Measurements from ENCODE around the gene RBBP7.
A peak's percentile ranks its signal among the peaks of the same experiment; 100 is the strongest.

The RBBP7 gene

DNA sequence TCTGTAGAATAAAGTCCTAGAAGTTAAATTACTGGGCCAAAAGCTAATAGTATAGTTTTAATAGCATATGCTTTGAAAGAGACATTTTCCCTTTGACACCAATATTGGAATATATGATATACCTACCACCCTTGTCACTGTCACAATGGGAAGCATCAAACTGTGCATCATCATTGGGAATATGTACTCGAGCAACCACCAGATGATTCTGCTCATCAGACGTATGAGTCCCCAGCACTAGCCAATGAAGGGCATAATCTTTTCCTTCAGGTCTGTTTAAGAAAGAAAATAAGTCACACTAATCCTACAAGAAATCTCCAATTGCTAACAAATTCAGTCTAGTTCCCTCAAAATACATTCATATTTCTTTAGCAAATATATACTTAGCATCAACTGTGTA lies 7.3 kb downstream of the RBBP7 start:
- DNase-seq (ENCODE audit: low read depth) = no peak

DNA sequence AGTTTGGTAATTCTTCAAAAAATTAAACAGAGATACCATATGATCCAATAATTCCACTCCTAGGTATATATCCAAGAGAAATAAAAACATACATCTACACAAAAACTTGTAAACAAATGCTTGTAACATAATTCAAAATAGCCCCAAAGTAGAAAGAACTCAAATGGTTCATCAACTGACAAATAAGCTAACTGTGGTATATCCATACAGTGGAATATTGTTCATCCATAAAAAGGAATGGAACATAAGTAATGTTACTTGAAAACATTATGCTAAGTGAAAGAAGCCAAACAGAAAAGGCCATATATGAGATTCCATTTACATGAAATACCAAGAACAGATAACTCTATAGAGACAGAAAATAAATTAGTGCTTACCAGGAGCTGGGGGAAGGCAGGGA lies 13.4 kb downstream of the RBBP7 start:
- DNase-seq (ENCODE audit: low read depth) = no peak

DNA sequence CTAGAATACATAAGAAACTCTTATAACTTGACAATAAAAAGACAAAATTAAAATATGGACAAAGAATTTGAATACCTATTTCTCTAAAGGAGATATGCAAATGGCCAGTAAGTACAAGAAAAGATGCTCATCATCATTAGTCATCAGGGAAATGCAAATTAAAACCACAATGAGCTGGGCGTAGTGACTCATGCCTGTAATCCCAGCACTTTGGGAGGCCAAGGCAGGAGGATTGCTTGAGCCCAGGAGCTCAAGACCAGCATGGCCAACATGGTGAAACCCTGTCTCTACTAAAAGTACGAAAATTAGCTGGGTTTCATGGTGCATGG lies 14.1 kb downstream of the RBBP7 start:
- DNase-seq (ENCODE audit: low read depth) = peak; percentile 18

DNA sequence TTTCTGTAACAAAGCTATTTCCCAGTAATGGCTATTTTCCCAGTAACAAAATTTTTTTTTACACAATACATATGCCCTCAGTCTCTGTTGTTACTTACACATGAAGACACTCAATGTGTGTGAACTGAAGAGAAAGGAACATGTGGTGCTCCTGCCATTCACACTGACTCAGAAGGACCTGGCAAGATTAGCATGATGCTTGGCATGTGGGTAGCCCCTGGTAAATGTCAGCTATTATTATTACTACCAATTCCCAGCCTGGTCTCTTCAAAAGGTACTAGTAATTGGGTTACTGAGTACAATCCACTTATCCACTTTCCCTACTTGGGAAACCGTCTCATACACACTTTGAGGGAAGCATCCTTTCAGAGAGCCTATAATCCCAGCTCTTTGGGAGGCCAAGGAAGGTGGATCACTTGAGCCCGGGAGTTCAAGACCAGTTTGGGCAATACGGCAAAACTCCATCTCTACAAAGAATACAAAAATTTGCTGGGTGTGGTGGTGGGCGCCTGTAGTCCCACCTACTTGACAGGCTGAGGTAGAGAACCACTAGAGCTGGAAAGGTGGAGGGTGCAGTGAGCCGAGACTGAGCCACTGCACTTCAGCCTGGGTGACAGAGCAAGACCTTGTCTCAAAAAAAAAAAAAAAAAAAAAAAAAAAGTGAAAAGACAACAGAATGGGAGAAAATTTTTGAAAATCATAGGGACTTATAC lies 14.6 kb downstream of the RBBP7 start:
- no peak for DNase-seq (ENCODE audit: low read depth)

DNA sequence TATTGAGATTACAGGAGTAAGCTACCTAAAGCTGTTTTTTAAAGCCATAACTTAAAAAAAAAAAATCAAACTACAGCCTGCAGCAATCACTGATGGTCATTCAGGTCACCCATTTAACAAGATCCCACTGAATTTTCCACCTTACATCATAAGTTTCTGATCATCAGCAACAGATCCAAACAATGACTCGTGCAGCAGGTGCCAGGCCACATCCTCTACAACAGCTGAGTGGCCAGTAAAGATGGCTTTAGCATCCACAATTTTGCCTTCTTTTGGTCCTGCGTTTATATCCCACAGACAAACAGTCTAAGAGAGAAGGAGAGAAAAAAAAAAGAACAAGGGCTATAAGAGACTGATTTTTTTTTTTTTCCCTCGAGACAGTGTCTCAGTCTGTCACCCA lies 16.6 kb downstream of the RBBP7 start:
- DNase-seq (ENCODE audit: low read depth) = no peak

DNA sequence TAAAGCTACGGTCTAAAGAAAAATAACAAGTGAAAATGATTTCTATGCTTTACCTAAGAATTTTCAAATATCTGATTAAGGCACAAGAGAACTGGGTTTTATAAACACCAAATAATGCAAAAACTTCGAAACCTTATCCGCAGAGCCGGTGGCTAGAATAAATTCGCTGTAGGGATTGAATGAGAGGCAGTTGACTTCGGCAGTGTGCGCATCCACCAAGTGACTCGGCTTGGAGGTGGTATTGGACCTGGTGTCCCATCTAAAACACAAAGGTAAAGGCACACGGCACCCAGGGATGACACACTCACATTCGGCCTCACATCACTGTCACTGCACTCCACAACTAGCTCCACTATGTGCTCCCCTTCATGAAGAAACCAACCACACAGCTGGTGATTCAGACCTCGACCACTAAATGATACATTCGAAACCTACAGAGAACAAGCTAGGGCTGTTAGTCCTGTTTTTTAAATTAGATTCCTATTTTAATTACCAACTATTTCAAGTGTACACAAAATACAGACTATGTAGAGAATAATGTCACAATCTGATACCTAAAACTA lies 17.5 kb downstream of the RBBP7 start:
- DNase-seq (ENCODE audit: low read depth) = no peak

- no peak for DNase-seq (ENCODE audit: low read depth)
Observed at GRCh38 chrX:16851827-16852226, 18.3 kb downstream of the RBBP7 start.

DNA sequence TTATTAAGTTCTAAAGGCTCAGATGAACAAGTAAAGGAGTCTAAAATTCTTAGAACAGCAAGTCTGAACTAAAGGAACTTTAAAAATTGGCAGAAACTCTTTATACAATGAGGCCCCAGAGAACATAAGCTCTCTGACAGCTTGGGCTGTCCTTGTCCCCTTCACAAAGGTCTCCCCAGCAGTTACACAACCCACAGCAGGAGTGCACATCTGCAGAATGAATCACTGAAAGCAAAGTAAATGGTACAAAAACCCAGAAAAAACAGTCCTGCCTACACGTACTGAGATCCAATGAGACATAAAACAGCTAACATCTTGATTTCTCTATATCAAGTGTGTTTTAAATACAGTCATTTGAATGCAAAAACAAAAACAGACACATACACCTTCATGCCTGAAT lies 18.7 kb downstream of the RBBP7 start:
- DNase-seq (ENCODE audit: low read depth) = no peak

DNA sequence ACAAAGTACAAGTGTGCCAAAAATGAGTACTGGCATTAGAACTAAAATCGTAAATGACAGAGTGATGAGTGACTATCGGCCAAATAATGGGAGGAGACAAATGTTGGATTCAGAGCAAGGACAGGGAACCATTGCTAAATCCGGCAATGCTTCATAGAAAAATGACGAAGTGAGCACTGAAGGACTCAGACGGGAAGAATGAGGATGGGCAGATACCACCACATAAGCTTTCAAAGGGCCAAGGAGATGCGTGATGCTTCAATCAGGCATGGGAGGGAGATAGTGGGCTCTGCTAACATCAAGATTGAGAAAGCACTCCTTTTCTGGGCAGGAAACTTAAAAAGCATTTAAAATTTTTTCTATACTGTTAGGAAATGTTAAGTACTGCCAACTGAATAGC lies 21.6 kb downstream of the RBBP7 start:
- DNase-seq (ENCODE audit: low read depth) = no peak

DNA sequence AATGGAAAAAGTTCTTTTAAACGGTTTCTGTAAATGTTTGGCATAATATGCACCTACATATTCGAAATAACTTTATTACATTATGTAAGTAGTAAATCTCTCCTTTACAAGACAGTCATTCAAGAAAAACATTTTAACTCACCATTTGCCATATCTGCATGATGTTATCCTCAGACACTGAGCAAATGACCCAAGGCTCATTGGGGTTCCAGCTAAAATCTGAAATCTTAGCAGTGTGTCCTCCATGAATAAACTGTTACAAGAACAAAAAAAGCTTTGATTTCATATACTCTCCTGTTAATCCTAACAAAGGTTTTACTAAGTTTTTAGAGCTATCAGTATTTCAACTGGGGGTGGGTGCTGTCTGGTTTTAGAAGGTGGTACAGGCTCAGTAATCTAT lies 24.5 kb downstream of the RBBP7 start:
- DNase-seq (ENCODE audit: low read depth) = no peak

- no peak for DNase-seq (ENCODE audit: low read depth)
Observed at GRCh38 chrX:16843208-16843909, 26.8 kb downstream of the RBBP7 start.

GRCh38 chrX:16842684-16843083 lies 27.5 kb downstream of the RBBP7 start:
- DNase-seq (ENCODE audit: low read depth) = no peak

- DNase-seq (ENCODE audit: low read depth) = no peak
Observed at GRCh38 chrX:16839852-16840460, 30.2 kb downstream of the RBBP7 start.

- DNase-seq (ENCODE audit: low read depth) = no peak
Observed at GRCh38 chrX:16839219-16839851, 30.8 kb downstream of the RBBP7 start.

GRCh38 chrX:16838202-16839066 lies 31.7 kb downstream of the RBBP7 start:
- no peak for DNase-seq (ENCODE audit: low read depth)

DNA sequence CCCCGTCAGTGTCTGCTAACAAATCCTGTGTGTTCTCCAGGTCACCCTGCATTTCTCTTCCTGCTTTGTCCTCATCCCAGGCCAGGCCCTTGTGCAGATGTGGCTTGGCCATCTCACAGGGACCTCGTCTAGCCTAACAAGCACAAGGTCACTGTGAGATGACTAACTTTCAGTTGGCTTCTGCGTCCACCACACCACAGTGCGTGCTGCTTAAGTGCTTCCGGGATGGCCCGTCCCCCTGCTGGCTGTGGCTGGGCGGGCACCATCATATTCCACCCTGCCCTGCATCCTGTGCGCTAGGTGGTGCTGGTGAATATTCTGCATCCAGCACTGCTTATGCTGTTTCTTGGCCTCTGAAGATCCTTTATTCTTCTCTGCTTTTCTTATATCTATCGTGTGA lies 33.8 kb downstream of the RBBP7 start:
- no peak for DNase-seq (ENCODE audit: low read depth)

DNA sequence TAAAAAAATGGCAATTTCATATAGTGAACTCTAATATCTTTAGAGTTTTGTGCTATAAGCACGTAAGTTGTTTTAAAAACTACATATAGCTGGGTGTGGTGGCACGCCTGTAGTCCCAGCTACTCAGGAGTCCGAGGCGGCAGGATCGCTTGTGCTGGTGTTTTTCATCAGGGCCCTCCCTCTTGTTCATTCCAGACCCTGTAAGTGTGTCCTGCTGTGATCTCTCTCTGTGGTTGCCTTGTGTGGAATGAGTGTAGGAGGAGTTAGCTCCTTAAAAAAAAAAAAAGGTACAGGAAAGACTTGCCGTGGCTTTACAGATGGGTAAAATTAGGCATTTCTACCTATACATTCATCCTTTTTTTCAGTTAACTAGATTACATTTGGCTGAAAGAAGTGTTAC lies 35.4 kb downstream of the RBBP7 start:
- no peak for DNase-seq (ENCODE audit: low read depth)

DNA sequence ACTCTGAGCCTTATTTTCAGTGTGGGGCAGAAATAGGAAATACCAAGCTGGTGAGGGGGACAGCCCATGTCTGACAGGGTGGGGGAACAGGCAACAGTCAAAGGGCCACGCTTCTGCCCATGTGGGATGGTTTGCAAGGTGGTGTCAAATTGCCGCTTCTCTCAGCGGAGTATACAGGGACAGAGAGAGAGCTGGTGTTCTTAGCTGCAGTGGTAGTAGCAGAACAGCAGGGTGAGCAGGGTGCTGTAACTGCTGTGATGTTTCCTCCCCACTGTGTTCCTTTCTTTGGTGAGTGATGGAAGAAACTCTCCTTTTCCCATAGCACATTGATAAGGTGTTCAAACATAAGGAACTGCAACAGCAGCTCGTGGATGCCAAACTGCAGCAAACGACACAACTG lies 37.9 kb downstream of the RBBP7 start:
- DNase-seq (ENCODE audit: low read depth) = no peak

DNA sequence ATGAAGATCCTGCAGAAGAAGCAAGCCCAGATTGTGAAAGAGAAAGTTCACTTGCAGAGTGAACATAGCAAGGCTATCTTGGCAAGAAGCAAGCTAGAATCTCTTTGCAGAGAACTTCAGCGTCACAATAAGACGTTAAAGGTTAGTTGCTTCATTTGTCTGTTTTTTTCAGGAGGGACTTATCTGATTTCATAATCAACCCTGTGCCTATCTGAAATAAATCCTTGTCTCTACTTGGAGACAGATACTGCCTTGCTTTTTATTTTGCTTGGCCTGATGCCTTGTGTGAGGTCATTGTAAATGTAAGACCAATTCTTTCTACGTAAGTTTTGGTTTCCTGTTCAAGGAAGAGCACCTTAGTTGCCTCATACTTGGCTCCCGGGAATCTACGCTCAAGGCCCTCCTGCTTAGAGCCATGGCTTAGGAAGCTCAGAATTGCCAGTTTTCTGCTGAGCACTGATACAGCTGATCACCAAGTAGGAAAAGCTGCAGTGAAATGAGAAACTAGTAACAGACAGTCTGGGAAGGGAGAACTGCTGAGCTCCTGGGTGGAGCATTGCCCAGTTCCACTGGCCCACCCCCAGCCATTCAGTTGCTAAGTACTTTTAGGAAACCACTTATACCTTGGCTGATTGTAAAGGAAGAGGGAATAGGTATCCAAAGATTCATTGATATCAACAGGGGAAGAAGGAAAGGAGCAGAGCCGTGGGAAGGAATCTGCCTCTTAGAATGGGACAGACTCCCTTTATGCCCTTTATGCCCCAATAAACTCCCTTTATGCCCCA lies 41.8 kb downstream of the RBBP7 start:
- DNase-seq (ENCODE audit: low read depth) = no peak

DNA sequence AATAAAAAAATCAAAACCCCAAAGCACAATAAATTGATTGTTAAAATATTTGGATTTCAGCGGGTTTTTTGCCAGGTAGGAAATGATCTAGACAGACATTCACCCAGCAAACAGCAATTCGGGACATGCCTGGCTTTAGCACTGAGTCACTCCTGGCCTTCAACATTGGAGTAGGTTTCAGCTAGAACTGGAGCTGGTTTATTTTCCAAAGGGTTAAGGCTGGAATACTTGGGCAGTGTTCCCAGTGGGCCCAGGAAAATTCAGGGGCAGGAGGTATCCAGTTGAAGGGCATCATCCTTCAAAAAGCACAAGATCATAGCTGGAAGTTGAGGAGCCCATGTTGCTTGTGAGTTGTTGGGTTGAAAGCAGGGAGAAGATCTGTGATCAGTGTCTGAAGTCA lies 42.9 kb downstream of the RBBP7 start:
- no peak for DNase-seq (ENCODE audit: low read depth)

DNA sequence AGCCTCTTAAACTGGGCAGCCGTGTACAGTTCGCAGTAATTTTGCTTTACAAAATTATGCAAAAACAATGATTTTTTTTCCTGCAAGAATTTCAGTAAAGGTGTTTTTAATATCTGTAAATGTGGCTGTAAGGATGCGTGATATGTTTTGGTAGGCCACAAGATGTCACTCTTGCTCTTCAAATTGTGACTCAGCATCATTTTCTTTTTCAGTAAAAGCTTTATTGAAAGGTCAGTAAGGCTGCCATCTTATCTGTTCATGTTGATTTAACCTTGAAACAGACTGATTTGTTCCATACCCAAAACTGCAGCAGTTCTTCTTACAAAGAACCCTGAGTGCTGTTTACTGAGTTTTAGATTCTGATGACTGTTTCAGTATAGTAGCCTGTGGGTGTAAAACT lies 44.0 kb downstream of the RBBP7 start:
- DNase-seq (ENCODE audit: low read depth) = no peak
